Pancreas (tissue), 10 donors: Measurements from ENCODE around the gene SHF. TPM values are rescaled to one million over a fixed set of nuclear protein-coding genes. Genes with fewer than 3 reads are reported as not detected.

ENCODE experiments used
- ATAC-seq, 4 donors: fragments of 200-7000 bp; cut with Tn5 transposase; one replicate each; pipeline versions ENCODE4 v1.8.0 to v1.9.1; 2020; ENCODE audit warnings: mild to moderate bottlenecking in 4 of 4, moderate library complexity in 4 of 4
- DNase-seq, 6 donors: peaks; one replicate each; pipeline ENCODE4 v3.0.0-alpha.2; 2020
- FAIRE-seq: peaks from 2 replicates; lab custom pipeline; 2012; peaks lifted over from hg19 to GRCh38; lab: Jason Lieb, UNC
- H3K27ac ChIP-seq, 4 donors: fragments of 200-600 bp; sonication (generic); 1 replicate in 3 of 4; 2 replicates in 1 of 4; pipeline versions ENCODE4 v1.5.0 to v1.8.0; 2020
- H3K27me3 ChIP-seq, 4 donors: fragments of 200-600 bp; one replicate each; pipeline ENCODE4 v1.8.0; 2021
- H3K36me3 ChIP-seq, 3 donors: fragments of 200-600 bp; sonication (generic) in 1 of 3; one replicate each; pipeline versions ENCODE4 v1.5.0 to v1.8.0; 2020 to 2021
- H3K4me1 ChIP-seq, 3 donors: fragments of 200-600 bp; one replicate each; pipeline ENCODE4 v1.8.0; 2021
- H3K4me3 ChIP-seq, 4 donors: fragments of 200-600 bp; sonication (generic) in 2 of 4; one replicate each; pipeline versions ENCODE4 v1.5.0 to v1.8.0; 2020 to 2021
- H3K9me3 ChIP-seq, 4 donors: fragments of 200-600 bp; one replicate each; pipeline ENCODE4 v1.8.0; 2021
- CTCF ChIP-seq, 4 donors: fragments of 200-600 bp; sonication (generic) in 3 of 4; IDR thresholded peaks; one replicate each; pipeline versions ENCODE4 v1.5.0 to v1.8.0; 2021; ENCODE audit warnings: antibody characterized with exemption in 4 of 4
- WGBS, 2 donors: extraction: QIAGEN DNeasy Blood & Tissue Kit; methylation state at CpG; one replicate each; pipeline ENCODE4 v1.1.7; 2013; 5-methylcytosine and 5-hydroxymethylcytosine counted together
- intact Hi-C, 3 donors: fragments of 100-400 bp; cut with DNase I; formaldehyde crosslinking; loops; one replicate each; pipeline versions ENCODE4 v1.11.1 to v1.14.2; 2022
- polyA plus RNA-seq, 2 donors: library from polyadenylated mRNA; stranded (reverse); fragments of 200-250 nt; gene quantifications; one replicate each; pipeline ENCODE4 v1.2.3, GENCODE V29; 2013
- total RNA-seq, 6 donors: library from RNA; stranded (reverse); fragmentation: NEBNext Ultra II Directional in 4 of 6; extraction: Animal tissue kit (Norgen Biotek cat#: 25700) in 4 of 6; gene quantifications; one replicate each; pipeline versions ENCODE4 v1.2.1 to v1.2.4, GENCODE V29; 2021 to 2023
- donor health status: healthy with polysubstance abuse.
- donor health status: DM: no; HTN: no; CAD: no; lungs with moderate emphysema.
- donor health status: DM: no; HTN: no; CAD: no.
- donor health status: control.
- donor health status: control.
- donor health status: Bipolar disorder and iron deficiency.
- donor health status: DM: yes; HTN: yes; CAD: no.
- donor health status: DM: no; HTN: no; CAD: no.
- donor health status: DM: no; HTN: no; CAD: no.
- donor health status: DM: yes; HTN: yes; CAD: no.

SHF gene
- total and polyA plus RNA-seq, 8 donors: 1.0 to 3.7 (median 2.0) TPM

GRCh38 chr15:45128971-45129639 lies 58.7 kb downstream of the SHF start:
- H3K4me1 ChIP-seq: no peaks in the 10 kb centered on the region
- WGBS, 2 donors: 15 to 17% methylated on average over 40 to 47 of the region's 47 CpGs
- no peak for TF ChIP-seq CTCF (IDR thresholded peaks at IDR 0.05)
- H3K27ac ChIP-seq: no peak overlapping the region
- H3K27me3 ChIP-seq: peaks cover 0 to 7% (median 2%) of the 10 kb centered on the region in 4 donors
- intact Hi-C loops: no loop called here
- no peak for FAIRE-seq
- H3K36me3 ChIP-seq: no peaks in the 10 kb centered on the region
- no peaks in the 10 kb centered on the region for H3K9me3 ChIP-seq
- ATAC-seq: peak in 1 of 4 donors; percentile 37
- peak overlapping the region in 1 of 4 donors; percentile 11 for H3K4me3 ChIP-seq
- peak in 1 of 6 donors; percentile 46 for DNase-seq

GRCh38 chr15:45126535-45127158 lies 61.1 kb downstream of the SHF start:
- peak in 3 of 4 donors; percentile 34 to 42 (median 40) for TF ChIP-seq CTCF (IDR thresholded peaks at IDR 0.05)
- intact Hi-C loops: no loop called here
- no peak for FAIRE-seq
- Histone ChIP-seq H3K4me3 (no peak overlapping the region), H3K27ac (no peak overlapping the region), H3K4me1 (no peaks in the 10 kb centered on the region), H3K9me3 (no peaks in the 10 kb centered on the region), H3K27me3 (peaks cover 0 to 7% (median 2%) of the 10 kb centered on the region in 4 donors), H3K36me3 (no peaks in the 10 kb centered on the region)
- DNase-seq: no peak
- peak in 3 of 4 donors; percentile 33 to 69 (median 66) for ATAC-seq
- 35 to 52% methylated on average over 2 of the region's 2 CpGs for WGBS, 2 donors

GRCh38 chr15:45123397-45123796 lies 64.4 kb downstream of the SHF start:
- no peak for ATAC-seq
- Histone ChIP-seq H3K36me3 (no peaks in the 10 kb centered on the region), H3K4me3 (no peak overlapping the region), H3K27ac (no peak overlapping the region), H3K4me1 (no peaks in the 10 kb centered on the region), H3K27me3 (peaks cover 0 to 7% (median 2%) of the 10 kb centered on the region in 4 donors), H3K9me3 (no peaks in the 10 kb centered on the region)
- intact Hi-C loops: no loop called here
- no peak for DNase-seq
- TF ChIP-seq CTCF (IDR thresholded peaks at IDR 0.05): no peak
- no peak for FAIRE-seq

- Histone ChIP-seq H3K4me3 (no peak overlapping the region), H3K4me1 (no peaks in the 10 kb centered on the region), H3K9me3 (no peaks in the 10 kb centered on the region), H3K27ac (no peak overlapping the region), H3K36me3 (no peaks in the 10 kb centered on the region), H3K27me3 (peaks cover 0 to 5% (median under 1%) of the 10 kb centered on the region in 4 donors)
- no peak for ATAC-seq
- DNase-seq: peak in 1 of 6 donors; percentile 33
- TF ChIP-seq CTCF (IDR thresholded peaks at IDR 0.05): no peak
- intact Hi-C loops: no loop called here
- FAIRE-seq: no peak
- 71 to 87% methylated on average over 7 of the region's 7 CpGs for WGBS, 2 donors
These were observed 65.0 kb downstream of the SHF start for GRCh38 chr15:45122719-45123118.
